Measurements from ENCODE around the gene TNFRSF21. TPM values are rescaled to one million over a fixed set of nuclear protein-coding genes. Genes with fewer than 3 reads are reported as not detected.

Gene TNFRSF21
- total RNA-seq, 1 donor = 12.9 TPM

DNA sequence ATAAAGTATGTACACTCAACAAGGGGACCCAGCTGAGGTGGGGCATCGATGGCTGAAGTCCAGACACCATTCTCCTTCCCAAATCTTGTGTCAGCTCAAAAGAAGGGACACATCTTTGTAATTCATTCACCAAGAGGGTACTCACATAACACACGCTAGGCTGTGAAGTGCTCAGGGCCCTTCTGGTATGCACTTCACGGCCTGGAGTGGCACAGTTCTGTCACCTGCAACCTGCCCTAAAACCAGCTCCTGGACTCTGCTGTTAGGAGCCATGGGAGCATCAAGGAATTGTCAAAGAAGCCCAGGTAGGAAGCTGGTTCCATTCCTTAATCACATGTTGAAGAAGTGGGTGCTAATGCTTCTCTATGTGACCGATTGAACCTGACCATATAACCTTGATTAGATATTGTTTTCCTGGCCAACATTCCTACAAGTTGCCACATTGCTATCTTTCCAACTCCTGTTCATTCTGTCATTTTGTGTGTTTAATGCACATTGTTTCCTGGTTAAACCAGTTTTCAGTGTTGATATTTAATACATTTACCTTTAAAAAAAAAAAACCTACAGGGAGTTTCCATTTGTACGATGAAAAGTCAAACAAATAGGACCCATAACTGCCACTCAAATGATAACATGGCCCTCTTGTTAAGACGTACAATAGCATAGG is 127.3 kb downstream of the TNFRSF21 start:
- DNase-seq (ENCODE audit: low read depth in 2 of 3, low spot score in 2 of 3) = no peak

DNA sequence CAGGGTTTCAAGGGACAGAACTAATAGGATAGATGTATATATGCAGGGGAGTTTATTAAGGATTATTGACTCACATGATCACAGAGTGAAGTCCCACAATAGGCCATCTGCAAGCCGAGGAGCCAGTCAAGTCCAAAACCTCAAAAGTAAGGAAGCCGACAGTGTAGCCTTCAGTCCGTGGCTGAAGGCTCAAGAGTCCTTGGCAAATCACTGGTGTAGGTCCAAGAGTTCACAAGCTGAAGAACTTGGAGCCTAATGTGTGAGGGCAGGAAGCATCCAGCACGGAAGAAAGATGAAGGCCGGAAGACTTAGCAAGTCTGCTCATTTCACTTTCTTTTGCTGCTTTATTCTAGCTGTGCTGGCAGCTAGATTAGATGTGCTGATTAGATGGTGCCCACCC is 128.0 kb downstream of the TNFRSF21 start:
- no peak for DNase-seq (ENCODE audit: low read depth in 2 of 3, low spot score in 2 of 3)

Other genes starting within 250 kb of the TNFRSF21 start
- 8.1 TPM for gene CD2AP, start 167.9 kb upstream of the TNFRSF21 start, total RNA-seq